SU-DHL-6 (cell line): Measurements from ENCODE around the gene EML6.

Source experiments
- H2AFZ ChIP-seq: fragments of 200-600 bp; sonication (generic); 2 replicates; pipeline ENCODE4 v1.6.1; 2014; ENCODE audit warnings: low read depth, mild to moderate bottlenecking, moderate library complexity, mixed read lengths, antibody characterized with exemption, low read length; ENCODE audit not compliant: severe bottlenecking
- H3F3A ChIP-seq: fragments of 200-600 bp; shearing (Covaris generic); 2 replicates; pipeline ENCODE4 v1.6.0; 2016; ENCODE audit warnings: antibody characterized with exemption, mild to moderate bottlenecking; ENCODE audit not compliant: insufficient read depth
- H3K27ac ChIP-seq: fragments of 200-600 bp; sonication (generic); 2 replicates; pipeline ENCODE4 v1.5.1; 2016; ENCODE audit warnings: low read depth, mild to moderate bottlenecking, low read length, moderate library complexity, mixed read lengths
- H3K27me3 ChIP-seq: fragments of 200-600 bp; sonication (generic), shearing (Covaris generic); 2 replicates; pipeline ENCODE4 v1.6.0; 2014; ENCODE audit warnings: mild to moderate bottlenecking, low read length
- H3K36me3 ChIP-seq: fragments of 200-600 bp; sonication (generic); 2 replicates; pipeline ENCODE4 v1.6.1; 2014; ENCODE audit warnings: mild to moderate bottlenecking, low read length, mixed read lengths
- H3K4me2 ChIP-seq: fragments of 300-600, 200-600 bp; shearing (Covaris generic), sonication (generic); 2 replicates; pipeline ENCODE4 v1.6.0; 2014; ENCODE audit warnings: low read length, low read depth, mild to moderate bottlenecking; ENCODE audit not compliant: poor library complexity, severe bottlenecking
- H3K4me3 ChIP-seq: fragments of 200-600 bp; sonication (generic); 2 replicates; pipeline ENCODE4 v1.5.1; 2014; ENCODE audit warnings: antibody characterized with exemption, low read length, mild to moderate bottlenecking, mixed read lengths; ENCODE audit not compliant: insufficient read depth, poor library complexity, severe bottlenecking
- H3K79me2 ChIP-seq: fragments of 200-600 bp; sonication (generic); 2 replicates; pipeline ENCODE4 v1.6.1; 2014; ENCODE audit warnings: mild to moderate bottlenecking, low read length, moderate library complexity; ENCODE audit not compliant: insufficient read depth
- H3K9ac ChIP-seq: fragments of 200-600 bp; sonication (generic); 2 replicates; pipeline ENCODE4 v1.7.0; 2014; ENCODE audit warnings: mild to moderate bottlenecking, low read length
- H3K9me2 ChIP-seq: fragments of 200-600 bp; sonication (generic); replicated peaks from 2 replicates; pipeline ENCODE4 v1.6.1; 2014; ENCODE audit warnings: low read length; ENCODE audit not compliant: insufficient read depth
- H3K9me3 ChIP-seq: fragments of 200-600 bp; sonication (generic); 2 replicates; pipeline ENCODE4 v1.6.1; 2014; ENCODE audit warnings: low read length, mixed read lengths; ENCODE audit not compliant: insufficient read depth
- H4K20me1 ChIP-seq: fragments of 200-600 bp; sonication (generic); 2 replicates; pipeline ENCODE4 v1.6.1; 2014; ENCODE audit warnings: low read depth, mild to moderate bottlenecking, antibody characterized with exemption, low read length, moderate library complexity, mixed read lengths
- EZH2phosphoT487 ChIP-seq: fragments of 200-600 bp; sonication (generic), shearing (Covaris generic); conservative IDR thresholded peaks from 2 replicates; pipeline ENCODE4 v1.6.1; 2018; ENCODE audit warnings: mild to moderate bottlenecking, antibody characterized with exemption, low read length, moderate library complexity, mixed read lengths
- TF ChIP-seq, protein P1 (sequence below): fragments of 200-600 bp; sonication (generic); IDR thresholded peaks from one replicate; pipeline ENCODE4 v1.5.1; 2017; ENCODE audit warnings: antibody characterized with exemption, mild to moderate bottlenecking, low read length, moderate library complexity; ENCODE audit not compliant: insufficient read depth, poor library complexity, severe bottlenecking

EML6 gene

DNA sequence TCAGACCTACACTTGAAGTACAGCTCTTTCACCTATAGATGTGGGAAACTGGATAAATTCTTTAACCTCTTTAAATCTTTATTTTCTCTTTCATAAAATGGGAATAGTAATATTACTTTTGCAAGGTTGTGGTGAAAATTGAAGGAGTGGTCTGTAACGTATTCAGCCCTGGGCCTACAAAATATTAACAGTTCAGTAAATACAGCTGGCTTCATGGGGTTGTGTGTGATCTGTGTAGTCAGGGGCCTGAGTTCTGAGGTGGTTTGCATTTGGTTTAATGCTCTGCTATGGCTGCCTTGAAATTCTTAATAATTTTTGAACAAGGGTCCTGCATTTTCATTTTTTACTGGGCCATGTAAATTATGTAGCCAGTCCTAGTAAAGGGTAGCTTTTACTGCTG is 16.8 kb upstream of the EML6 start:
- Histone ChIP-seq H3K4me2 (no peak overlapping the region), H3K79me2 (no peaks in the 10 kb centered on the region), H3K4me3 (no peak overlapping the region), H3K27me3 (no peaks in the 10 kb centered on the region), H3K9me3 (no peaks in the 10 kb centered on the region), H3K9ac (no peak overlapping the region), H3K36me3 (no peaks in the 10 kb centered on the region), H3K9me2 (no peaks in the 10 kb centered on the region), H3F3A (no peaks in the 10 kb centered on the region), H3K27ac (no peak overlapping the region), H2AFZ (no peak overlapping the region), H4K20me1 (no peaks in the 10 kb centered on the region)
- TF ChIP-seq, protein P1, sequence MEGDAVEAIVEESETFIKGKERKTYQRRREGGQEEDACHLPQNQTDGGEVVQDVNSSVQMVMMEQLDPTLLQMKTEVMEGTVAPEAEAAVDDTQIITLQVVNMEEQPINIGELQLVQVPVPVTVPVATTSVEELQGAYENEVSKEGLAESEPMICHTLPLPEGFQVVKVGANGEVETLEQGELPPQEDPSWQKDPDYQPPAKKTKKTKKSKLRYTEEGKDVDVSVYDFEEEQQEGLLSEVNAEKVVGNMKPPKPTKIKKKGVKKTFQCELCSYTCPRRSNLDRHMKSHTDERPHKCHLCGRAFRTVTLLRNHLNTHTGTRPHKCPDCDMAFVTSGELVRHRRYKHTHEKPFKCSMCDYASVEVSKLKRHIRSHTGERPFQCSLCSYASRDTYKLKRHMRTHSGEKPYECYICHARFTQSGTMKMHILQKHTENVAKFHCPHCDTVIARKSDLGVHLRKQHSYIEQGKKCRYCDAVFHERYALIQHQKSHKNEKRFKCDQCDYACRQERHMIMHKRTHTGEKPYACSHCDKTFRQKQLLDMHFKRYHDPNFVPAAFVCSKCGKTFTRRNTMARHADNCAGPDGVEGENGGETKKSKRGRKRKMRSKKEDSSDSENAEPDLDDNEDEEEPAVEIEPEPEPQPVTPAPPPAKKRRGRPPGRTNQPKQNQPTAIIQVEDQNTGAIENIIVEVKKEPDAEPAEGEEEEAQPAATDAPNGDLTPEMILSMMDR, result no peak
- no peak for TF ChIP-seq EZH2phosphoT487

DNA sequence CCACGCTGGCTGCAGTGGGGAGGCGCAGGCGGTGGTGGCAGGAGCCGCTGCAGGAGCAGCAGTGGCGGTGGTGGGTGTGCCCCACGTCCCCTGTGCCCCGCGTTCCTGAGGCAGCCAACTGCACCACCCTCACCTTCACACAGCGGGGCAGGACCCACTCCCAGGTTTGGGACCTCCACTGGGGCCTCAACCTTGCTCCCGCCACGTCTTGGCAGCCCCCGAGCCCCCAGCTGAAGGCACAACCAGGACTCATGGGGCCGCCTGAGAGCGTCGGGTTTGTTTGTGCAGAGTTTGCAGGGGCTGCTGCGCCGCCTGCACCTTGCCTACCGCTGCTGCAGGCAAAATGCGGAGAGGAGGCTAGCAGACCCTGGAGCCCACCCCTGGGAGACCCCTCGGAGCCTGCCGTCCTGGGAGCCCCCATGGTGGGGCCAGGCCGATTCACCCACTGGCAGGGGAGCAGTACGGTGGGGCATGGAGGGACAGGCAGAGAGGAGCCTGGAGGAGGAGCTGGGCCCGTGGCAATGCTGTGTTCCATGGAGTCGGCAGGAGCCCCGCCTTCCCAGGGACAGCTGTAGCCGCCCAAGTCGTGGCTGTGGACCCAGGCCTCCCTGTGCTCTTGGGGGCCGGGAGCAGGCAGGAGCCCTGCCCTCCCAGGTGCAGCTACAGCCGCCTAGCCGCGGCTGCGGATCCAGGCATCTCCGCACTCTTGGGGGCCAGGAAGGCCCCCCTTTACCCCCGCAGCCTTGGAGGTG is 14.7 kb upstream of the EML6 start:
- H3K4me2 ChIP-seq, result peak overlapping the region; percentile 40
- H2AFZ ChIP-seq, result peak overlapping the region; percentile 84
- TF ChIP-seq, protein P1, result no peak
- TF ChIP-seq EZH2phosphoT487, result no peak
- H3K36me3 ChIP-seq, result no peaks in the 10 kb centered on the region
- no peaks in the 10 kb centered on the region for H3K9me3 ChIP-seq
- no peak overlapping the region for H3K4me3 ChIP-seq
- no peak overlapping the region for H3K27ac ChIP-seq
- no peaks in the 10 kb centered on the region for H3K27me3 ChIP-seq
- H4K20me1 ChIP-seq, result no peaks in the 10 kb centered on the region
- no peaks in the 10 kb centered on the region for H3F3A ChIP-seq
- peak overlapping the region; percentile 25; the same call in 1 of the 2 replicates for H3K9ac ChIP-seq
- no peaks in the 10 kb centered on the region for H3K79me2 ChIP-seq
- no peaks in the 10 kb centered on the region for H3K9me2 ChIP-seq

DNA sequence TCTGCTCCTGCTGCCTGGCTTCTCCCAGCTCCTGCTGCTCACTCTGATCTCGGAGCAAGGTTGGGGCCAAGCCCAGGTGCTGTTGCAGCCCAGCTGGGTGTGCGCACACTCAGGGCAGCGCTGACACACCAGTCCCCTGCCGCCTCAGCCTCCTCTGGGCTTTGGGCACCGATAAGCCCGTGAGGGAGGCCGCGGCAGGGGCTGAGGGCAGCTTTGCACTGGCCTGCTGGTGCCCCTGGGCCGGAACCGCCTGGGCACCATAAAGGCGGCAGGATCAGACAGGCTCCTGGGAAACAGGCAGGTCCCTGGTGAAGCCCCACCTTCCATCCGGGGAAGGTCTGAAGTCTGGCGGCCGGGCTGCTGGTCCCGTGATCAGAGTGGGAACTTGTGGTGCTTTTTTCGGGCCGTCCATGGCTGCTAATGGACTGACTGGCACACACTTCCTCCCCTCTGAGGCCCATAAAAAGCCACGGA is 14.1 kb upstream of the EML6 start:
- Histone ChIP-seq H3K36me3 (no peaks in the 10 kb centered on the region), H3K4me2 (peak overlapping the region; percentile 40), H3K27me3 (no peaks in the 10 kb centered on the region), H3K4me3 (no peak overlapping the region), H3F3A (no peaks in the 10 kb centered on the region), H3K79me2 (no peaks in the 10 kb centered on the region), H3K9me3 (no peaks in the 10 kb centered on the region), H2AFZ (peak overlapping the region; percentile 84), H3K27ac (no peak overlapping the region), H4K20me1 (no peaks in the 10 kb centered on the region), H3K9ac (0 out of 2 replicates have a peak overlapping the region, but pooled peaks have one; percentile 25), H3K9me2 (no peaks in the 10 kb centered on the region)
- TF ChIP-seq EZH2phosphoT487, result no peak
- TF ChIP-seq, protein P1, result no peak
